Ascending aorta (tissue), 2 donors: ENCODE data around the gene TBC1D9B. TPM values are rescaled to one million over a fixed set of nuclear protein-coding genes. Genes with fewer than 3 reads are reported as not detected.

Experiments
- DNase-seq, 2 donors: peaks; one replicate each; pipeline ENCODE4 v3.0.0-alpha.2; 2019; ENCODE audit warnings: low spot score in 2 of 2
- H3K27ac ChIP-seq, 2 donors: fragments of 200-600 bp; sonication (generic); one replicate each; pipeline ENCODE4 v1.5.1; 2016 to 2017; ENCODE audit warnings: mild to moderate bottlenecking in 1 of 2
- H3K27me3 ChIP-seq: fragments of 200-600 bp; sonication (generic); one replicate; pipeline ENCODE4 v1.5.1; 2017
- H3K36me3 ChIP-seq, 2 donors: fragments of 200-600 bp; sonication (generic); one replicate each; pipeline ENCODE4 v1.5.1; 2016
- H3K4me1 ChIP-seq, 2 donors: fragments of 200-600 bp; sonication (generic); one replicate each; pipeline ENCODE4 v1.5.1; 2016 to 2017; ENCODE audit warnings: mild to moderate bottlenecking in 1 of 2
- H3K4me3 ChIP-seq, 2 donors: fragments of 200-600 bp; sonication (generic); one replicate each; pipeline ENCODE4 v1.5.1; 2016 to 2017; ENCODE audit warnings: mild to moderate bottlenecking in 1 of 2
- H3K9me3 ChIP-seq, 2 donors: fragments of 200-600 bp; sonication (generic); one replicate each; pipeline ENCODE4 v1.5.1; 2016
- intact Hi-C: fragments of 100-400 bp; cut with DNase I; formaldehyde crosslinking; loops from one replicate; pipeline ENCODE4 v1.15.1; 2023
- total RNA-seq: library from RNA; depleted of rRNA; stranded (reverse); fragments of >200 nt; gene quantifications from one replicate; pipeline ENCODE4 v1.1.0, GENCODE V29; 2016
- TF ChIP-seq, protein P1 (sequence below), 3 experiments: fragments of 200-600 bp in 2 of 3; fragments of 450-650 bp in 1 of 3; sonication (generic) in 2 of 3; IDR thresholded peaks; one replicate each; pipeline ENCODE4 v1.5.1; 2016 to 2019; ENCODE audit warnings: antibody characterized with exemption in 3 of 3, mild to moderate bottlenecking in 1 of 3, moderate library complexity in 1 of 3

TBC1D9B gene
- total RNA-seq, 1 donor from 2014 or later, result 220 TPM

DNA sequence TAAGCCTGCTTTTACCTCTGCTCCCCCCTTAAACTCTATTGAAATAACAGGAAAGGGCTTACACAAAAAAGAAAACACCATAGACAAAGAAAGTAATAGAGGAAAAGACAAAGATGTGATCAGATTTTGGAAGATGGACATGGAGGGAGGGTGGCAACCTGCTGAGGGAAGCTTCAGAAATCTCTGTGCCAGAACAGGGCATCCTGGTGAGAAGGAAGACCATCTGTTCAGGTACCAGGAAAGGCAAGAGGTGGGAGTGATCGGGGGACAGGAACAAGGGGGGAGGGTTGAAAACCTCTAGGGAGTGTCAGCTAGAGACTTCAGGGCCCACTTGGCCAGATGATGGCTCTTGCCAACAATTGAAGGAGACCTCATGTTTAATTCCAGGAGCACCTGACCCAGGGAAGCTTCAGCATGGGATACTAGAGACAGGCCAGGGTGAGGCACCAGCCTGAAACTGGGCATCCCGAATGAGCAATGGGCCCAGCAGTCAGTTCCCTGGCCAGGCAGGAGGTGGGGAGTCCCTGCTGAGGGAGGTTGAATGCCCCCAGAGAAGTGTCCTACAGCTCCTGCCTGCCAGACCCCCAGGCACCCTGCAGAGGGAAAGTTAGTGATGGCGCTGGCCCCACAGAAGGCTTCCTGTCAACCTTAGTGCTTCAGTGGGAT lies 78.8 kb downstream of the TBC1D9B start:
- Histone ChIP-seq H3K27me3 (no peaks in the 10 kb centered on the region), H3K4me3 (no peak overlapping the region), H3K9me3 (no peaks in the 10 kb centered on the region), H3K27ac (peak overlapping the region in 1 of 2 donors; percentile 42), H3K4me1 (peaks cover 3 to 19% of the 10 kb centered on the region in 2 donors), H3K36me3 (peaks cover 100% of the 10 kb centered on the region in 2 donors)
- no peak for DNase-seq
- intact Hi-C loops, result no loop called here
- TF ChIP-seq, protein P1, sequence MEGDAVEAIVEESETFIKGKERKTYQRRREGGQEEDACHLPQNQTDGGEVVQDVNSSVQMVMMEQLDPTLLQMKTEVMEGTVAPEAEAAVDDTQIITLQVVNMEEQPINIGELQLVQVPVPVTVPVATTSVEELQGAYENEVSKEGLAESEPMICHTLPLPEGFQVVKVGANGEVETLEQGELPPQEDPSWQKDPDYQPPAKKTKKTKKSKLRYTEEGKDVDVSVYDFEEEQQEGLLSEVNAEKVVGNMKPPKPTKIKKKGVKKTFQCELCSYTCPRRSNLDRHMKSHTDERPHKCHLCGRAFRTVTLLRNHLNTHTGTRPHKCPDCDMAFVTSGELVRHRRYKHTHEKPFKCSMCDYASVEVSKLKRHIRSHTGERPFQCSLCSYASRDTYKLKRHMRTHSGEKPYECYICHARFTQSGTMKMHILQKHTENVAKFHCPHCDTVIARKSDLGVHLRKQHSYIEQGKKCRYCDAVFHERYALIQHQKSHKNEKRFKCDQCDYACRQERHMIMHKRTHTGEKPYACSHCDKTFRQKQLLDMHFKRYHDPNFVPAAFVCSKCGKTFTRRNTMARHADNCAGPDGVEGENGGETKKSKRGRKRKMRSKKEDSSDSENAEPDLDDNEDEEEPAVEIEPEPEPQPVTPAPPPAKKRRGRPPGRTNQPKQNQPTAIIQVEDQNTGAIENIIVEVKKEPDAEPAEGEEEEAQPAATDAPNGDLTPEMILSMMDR (IDR thresholded peaks at IDR 0.05), result no peak

DNA sequence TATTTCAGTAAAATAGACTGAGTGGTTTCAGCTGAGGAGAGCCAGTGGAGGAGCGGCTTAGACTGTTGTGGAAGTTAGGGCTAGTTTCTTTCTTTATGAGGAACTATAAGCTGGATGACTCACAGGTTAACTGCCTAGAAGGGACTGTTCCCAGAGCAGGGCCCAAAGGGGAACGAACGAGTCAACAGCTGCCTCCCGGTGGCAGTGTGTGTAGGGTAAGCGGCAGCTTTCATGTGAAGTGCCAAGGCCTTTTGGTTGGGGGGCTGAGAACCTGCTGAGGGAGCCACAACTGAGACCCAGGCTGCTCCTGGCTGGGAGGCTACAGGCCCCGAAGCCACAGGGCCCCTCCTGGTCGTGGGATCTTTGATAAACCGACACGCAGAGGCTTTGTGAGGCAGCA lies 80.0 kb downstream of the TBC1D9B start:
- no peaks in the 10 kb centered on the region for H3K27me3 ChIP-seq
- TF ChIP-seq, protein P1 (IDR thresholded peaks at IDR 0.05), result no peak
- H3K36me3 ChIP-seq, result peaks cover 96 to 100% of the 10 kb centered on the region in 2 donors
- peak overlapping the region; percentile 7 to 66 for H3K27ac ChIP-seq
- no peak for DNase-seq
- peaks cover 12 to 28% of the 10 kb centered on the region in 2 donors for H3K4me1 ChIP-seq
- H3K4me3 ChIP-seq, result no peak overlapping the region
- intact Hi-C loops, result no loop called here
- H3K9me3 ChIP-seq, result no peaks in the 10 kb centered on the region

DNA sequence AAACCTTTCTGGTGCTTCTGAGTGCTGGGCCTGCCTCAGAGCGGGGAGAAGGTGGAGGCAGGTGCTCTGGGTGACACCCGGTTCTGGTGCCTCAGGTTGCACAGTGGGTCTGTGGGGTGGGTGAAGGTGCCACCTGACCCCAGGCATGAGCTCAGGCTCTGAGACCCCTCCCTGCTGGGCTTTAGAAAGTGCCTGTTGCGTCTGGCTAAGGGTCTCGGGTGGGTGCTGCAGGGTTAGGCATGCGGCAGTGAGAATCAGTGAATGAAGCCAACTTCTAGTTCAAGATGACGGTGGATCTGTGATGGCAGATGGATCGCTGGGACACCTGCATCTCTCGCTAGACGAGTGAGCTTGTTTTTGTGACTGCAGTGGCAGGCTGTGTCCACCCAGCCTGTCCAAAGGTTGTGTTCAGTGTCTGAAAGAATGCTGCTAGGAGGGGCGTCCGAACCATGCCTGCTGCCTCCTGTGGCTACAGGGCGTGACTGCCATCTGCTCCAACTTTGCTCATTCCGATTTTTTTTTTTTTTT lies 82.0 kb downstream of the TBC1D9B start:
- DNase-seq, result no peak
- no peak overlapping the region for H3K4me3 ChIP-seq
- H3K4me1 ChIP-seq, result peaks cover 18 to 36% of the 10 kb centered on the region in 2 donors
- intact Hi-C loops, result no loop called here
- H3K36me3 ChIP-seq, result peaks cover 81 to 84% of the 10 kb centered on the region in 2 donors
- no peaks in the 10 kb centered on the region for H3K9me3 ChIP-seq
- TF ChIP-seq, protein P1 (IDR thresholded peaks at IDR 0.05), result no peak
- no peaks in the 10 kb centered on the region for H3K27me3 ChIP-seq
- no peak overlapping the region for H3K27ac ChIP-seq

DNA sequence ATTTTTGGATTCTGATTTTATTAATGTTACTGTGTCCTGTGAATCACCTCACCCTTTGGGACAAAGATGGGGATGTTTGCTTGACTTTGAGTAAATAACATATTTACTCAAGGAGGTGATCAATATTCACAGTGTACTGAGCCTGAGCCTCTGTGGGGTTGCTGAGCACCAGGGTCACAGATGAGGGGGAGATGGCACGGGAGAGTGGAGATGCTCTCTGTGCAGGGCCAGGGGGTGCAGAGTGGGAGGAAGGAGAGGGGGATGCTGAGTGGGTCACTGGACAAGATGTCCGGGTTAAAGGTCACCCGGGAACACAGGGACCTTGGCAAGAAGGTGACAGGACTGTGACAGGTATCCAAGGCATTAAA lies 83.0 kb downstream of the TBC1D9B start:
- intact Hi-C loops, result loop anchor here (5.0 kb wide), 1 partner anchor 33 kb away; the partner anchor contains the start of gene MRNIP

DNA sequence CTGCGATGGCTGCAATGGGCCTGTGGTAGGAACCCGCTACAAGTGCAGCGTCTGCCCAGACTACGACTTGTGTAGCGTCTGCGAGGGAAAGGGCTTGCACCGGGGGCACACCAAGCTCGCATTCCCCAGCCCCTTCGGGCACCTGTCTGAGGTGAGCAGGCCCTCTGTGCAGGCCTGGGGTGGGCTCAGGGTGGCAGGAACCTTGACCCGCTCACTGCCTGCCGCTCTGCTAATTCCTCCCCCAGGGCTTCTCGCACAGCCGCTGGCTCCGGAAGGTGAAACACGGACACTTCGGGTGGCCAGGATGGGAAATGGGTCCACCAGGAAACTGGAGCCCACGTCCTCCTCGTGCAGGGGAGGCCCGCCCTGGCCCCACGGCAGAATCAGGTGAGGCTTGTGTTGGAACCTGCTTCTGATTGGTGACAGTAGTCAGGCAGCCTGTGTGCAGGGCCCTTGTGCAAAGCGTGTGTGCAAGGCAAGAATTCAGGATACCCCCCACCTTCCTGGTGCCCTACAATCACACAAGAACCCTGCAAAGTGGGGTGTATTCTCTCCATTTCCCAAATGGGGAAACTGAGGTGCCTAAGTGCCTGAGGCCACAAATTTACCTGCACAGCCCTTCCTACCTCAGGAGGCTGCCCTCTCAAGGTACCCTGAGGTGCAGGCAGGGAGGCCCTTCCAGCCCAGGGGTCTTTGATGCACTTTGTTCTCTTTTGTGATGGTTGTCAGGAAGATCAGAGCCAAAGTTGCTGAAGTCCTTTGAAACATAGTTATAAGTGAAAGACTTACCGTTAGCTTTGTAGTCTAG lies 83.6 kb downstream of the TBC1D9B start:
- Histone ChIP-seq H3K9me3 (no peaks in the 10 kb centered on the region), H3K4me1 (peaks cover 26 to 42% of the 10 kb centered on the region in 2 donors), H3K27me3 (no peaks in the 10 kb centered on the region), H3K27ac (no peak overlapping the region), H3K36me3 (peaks cover 65 to 68% of the 10 kb centered on the region in 2 donors), H3K4me3 (peak overlapping the region; percentile 19 to 98)
- DNase-seq, result no peak
- TF ChIP-seq, protein P1 (IDR thresholded peaks at IDR 0.05), result no peak
- intact Hi-C loops, result loop anchor here (5.0 kb wide), 1 partner anchor 33 kb away; the partner anchor contains the start of gene MRNIP

More for the DNA sequence above, 83.0 kb downstream of the TBC1D9B start:
- DNase-seq, result no peak
- Histone ChIP-seq H3K9me3 (no peaks in the 10 kb centered on the region), H3K27me3 (no peaks in the 10 kb centered on the region), H3K27ac (no peak overlapping the region), H3K36me3 (peaks cover 71 to 74% of the 10 kb centered on the region in 2 donors), H3K4me3 (peak overlapping the region in 1 of 2 donors; percentile 19), H3K4me1 (peaks cover 24 to 38% of the 10 kb centered on the region in 2 donors)
- TF ChIP-seq, protein P1 (IDR thresholded peaks at IDR 0.05), result no peak
